ENCODE data around the gene NFXL1. TPM values are rescaled to one million over a fixed set of nuclear protein-coding genes. Genes with fewer than 3 reads are reported as not detected.

Gene NFXL1
- total RNA-seq, 1 donor from 2014 or later = 11.1 TPM

DNA sequence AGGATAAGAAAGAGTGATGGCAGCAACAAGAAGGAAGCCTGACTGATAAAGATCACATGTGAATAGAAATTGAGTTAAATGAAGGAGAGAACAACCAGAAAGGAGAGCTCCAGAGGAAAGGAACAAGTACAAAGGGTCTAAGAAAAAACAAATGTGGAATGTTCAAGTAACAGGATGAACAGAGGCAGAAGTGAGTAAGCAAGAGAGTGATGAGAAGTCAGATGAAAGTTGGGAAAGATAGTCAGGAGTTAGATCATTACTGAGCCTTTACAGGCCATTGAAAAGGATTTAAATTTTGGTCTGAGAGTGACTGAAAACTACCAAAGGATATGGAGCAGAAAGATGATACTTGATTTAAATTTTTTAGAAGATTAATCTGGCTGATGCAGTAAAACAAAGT is 38.1 kb downstream of the NFXL1 start:
- Mint-ChIP-seq H3K4me3 (no peak overlapping the region), H3K9me3 (peaks cover 4% of the 10 kb centered on the region), H3K36me3 (ENCODE audit: low read depth) (peaks cover 68% of the 10 kb centered on the region), H3K4me1 (no peaks in the 10 kb centered on the region), H3K27me3 (no peaks in the 10 kb centered on the region), H3K27ac (no peak overlapping the region)
- ChIA-PET CTCF (no interaction called here), POLR2A (no interaction called here)
- no peak for DNase-seq
- ATAC-seq (ENCODE audit: low read depth) = no peak
- intact Hi-C loops (cut with micrococcal nuclease) = no loop called here
- TF ChIP-seq, protein P1, sequence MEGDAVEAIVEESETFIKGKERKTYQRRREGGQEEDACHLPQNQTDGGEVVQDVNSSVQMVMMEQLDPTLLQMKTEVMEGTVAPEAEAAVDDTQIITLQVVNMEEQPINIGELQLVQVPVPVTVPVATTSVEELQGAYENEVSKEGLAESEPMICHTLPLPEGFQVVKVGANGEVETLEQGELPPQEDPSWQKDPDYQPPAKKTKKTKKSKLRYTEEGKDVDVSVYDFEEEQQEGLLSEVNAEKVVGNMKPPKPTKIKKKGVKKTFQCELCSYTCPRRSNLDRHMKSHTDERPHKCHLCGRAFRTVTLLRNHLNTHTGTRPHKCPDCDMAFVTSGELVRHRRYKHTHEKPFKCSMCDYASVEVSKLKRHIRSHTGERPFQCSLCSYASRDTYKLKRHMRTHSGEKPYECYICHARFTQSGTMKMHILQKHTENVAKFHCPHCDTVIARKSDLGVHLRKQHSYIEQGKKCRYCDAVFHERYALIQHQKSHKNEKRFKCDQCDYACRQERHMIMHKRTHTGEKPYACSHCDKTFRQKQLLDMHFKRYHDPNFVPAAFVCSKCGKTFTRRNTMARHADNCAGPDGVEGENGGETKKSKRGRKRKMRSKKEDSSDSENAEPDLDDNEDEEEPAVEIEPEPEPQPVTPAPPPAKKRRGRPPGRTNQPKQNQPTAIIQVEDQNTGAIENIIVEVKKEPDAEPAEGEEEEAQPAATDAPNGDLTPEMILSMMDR (IDR thresholded peaks at IDR 0.05) = no peak

DNA sequence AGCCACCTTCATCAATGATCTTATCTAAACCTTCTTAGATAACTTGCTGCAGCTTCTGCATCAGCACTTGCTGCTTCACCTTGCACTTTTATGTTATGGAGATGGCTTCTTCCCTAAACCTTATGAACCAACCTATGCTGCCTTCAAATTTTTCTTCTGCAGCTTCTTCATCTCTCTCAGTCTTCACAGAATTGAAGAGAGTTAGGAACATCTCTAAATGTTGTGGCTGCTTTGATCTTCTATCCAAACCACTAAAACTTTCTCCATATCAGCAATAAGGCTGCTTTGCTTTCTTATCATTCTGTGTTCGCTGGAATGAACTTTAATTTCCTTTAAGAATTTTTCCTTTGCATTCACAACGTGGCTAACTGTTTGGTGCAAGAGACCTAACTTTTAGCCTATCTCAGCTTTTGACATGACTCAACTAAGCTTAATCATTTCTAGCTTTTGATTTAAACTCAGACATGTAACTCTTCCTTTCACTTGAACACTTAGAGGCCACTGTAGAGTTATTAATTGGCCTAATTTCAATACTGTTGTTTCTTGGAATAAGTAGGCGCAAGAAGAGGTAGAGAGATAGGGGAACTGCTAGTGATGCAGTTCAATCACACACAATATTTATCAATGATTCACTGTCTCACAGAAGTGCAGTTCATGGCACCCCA is 40.4 kb downstream of the NFXL1 start:
- peaks cover 4% of the 10 kb centered on the region for H3K9me3 Mint-ChIP-seq
- intact Hi-C loops (cut with micrococcal nuclease) = no loop called here
- no peaks in the 10 kb centered on the region for H3K4me1 Mint-ChIP-seq
- ChIA-PET POLR2A (no interaction called here), CTCF (no interaction called here)
- H3K27me3 Mint-ChIP-seq = no peaks in the 10 kb centered on the region
- TF ChIP-seq, protein P1 (IDR thresholded peaks at IDR 0.05) = no peak
- H3K36me3 Mint-ChIP-seq (ENCODE audit: low read depth) = peaks cover 75% of the 10 kb centered on the region
- ATAC-seq (ENCODE audit: low read depth) = no peak
- no peak overlapping the region for H3K27ac Mint-ChIP-seq
- no peak overlapping the region for H3K4me3 Mint-ChIP-seq
- DNase-seq = no peak

DNA sequence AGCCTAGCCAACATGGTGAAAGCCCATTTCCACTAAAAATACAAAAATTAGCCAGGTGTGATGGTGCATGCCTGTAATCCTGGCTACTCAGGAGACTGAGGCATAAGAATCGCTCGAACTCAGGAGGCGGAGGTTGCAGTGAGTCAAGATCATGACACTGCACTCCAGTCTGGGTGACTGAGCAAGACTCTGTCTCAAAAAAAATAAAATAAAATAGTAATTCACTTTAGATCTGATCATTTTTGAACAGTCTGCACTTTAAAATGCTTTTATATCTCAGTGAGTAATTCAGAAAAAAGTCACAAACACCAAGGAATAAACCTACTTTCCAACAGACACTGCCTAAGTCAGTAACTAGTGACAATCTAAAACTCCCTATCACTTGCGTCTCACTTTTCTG is 50.9 kb downstream of the NFXL1 start:
- ATAC-seq (ENCODE audit: low read depth) = no peak
- intact Hi-C loops (cut with micrococcal nuclease) = no loop called here
- Mint-ChIP-seq H3K4me1 (no peaks in the 10 kb centered on the region), H3K4me3 (no peak overlapping the region), H3K27me3 (no peaks in the 10 kb centered on the region), H3K9me3 (no peaks in the 10 kb centered on the region), H3K27ac (no peak overlapping the region), H3K36me3 (ENCODE audit: low read depth) (peaks cover 33% of the 10 kb centered on the region)
- TF ChIP-seq, protein P1 (IDR thresholded peaks at IDR 0.05) = no peak
- ChIA-PET POLR2A (no interaction called here), CTCF (no interaction called here)
- no peak for DNase-seq

DNA sequence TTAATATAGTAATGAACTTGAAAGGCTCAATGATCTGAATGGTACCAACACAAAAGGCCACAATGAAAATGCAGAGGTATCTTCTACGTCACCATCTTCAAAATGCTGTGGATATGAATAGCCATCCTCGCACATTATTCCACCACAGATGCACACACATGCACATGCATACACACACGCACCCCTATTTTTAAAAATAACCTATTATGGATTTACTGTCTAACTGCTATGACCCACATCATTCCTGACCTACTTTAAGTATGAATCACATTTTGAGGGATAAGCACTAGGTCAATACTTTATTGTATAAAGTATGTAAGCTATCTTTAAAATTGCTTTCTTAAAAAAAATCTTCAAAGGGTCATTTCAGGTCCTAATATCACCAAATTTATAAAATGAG is 52.1 kb downstream of the NFXL1 start:
- H3K36me3 Mint-ChIP-seq (ENCODE audit: low read depth) = peaks cover 25% of the 10 kb centered on the region

DNA sequence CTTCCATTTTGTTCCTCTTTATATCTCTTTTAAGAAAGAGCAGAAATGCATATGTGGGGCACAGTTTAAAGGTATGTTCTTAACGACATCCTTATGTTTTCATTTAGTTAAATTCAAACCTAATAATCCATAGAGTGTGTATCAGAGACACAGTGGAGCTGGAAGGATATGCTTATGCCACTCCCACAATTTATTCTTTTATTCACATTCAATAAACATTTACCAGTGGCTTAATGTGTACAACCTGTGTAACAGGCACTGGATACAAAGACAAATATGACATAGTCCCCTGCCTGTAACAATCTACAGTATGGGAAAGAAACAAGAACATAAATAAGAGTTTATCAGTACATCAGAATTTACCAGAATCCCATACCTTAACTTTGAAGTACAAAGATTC is 54.1 kb downstream of the NFXL1 start:
- H3K4me3 Mint-ChIP-seq = no peak overlapping the region
- no peak for DNase-seq
- TF ChIP-seq, protein P1 (IDR thresholded peaks at IDR 0.05) = no peak
- H3K27me3 Mint-ChIP-seq = no peaks in the 10 kb centered on the region
- ATAC-seq (ENCODE audit: low read depth) = no peak
- ChIA-PET CTCF (no interaction called here), POLR2A (no interaction called here)
- peaks cover 9% of the 10 kb centered on the region for H3K36me3 Mint-ChIP-seq (ENCODE audit: low read depth)
- H3K27ac Mint-ChIP-seq = no peak overlapping the region
- H3K9me3 Mint-ChIP-seq = no peaks in the 10 kb centered on the region
- intact Hi-C loops (cut with micrococcal nuclease) = no loop called here
- peaks cover 3% of the 10 kb centered on the region for H3K4me1 Mint-ChIP-seq

More for the DNA sequence above, 52.1 kb downstream of the NFXL1 start:
- H3K27ac Mint-ChIP-seq = no peak overlapping the region
- no peak for DNase-seq
- ChIA-PET CTCF (no interaction called here), POLR2A (no interaction called here)
- no peaks in the 10 kb centered on the region for H3K27me3 Mint-ChIP-seq
- no peak for ATAC-seq (ENCODE audit: low read depth)
- H3K4me1 Mint-ChIP-seq = peaks cover 3% of the 10 kb centered on the region
- TF ChIP-seq, protein P1 (IDR thresholded peaks at IDR 0.05) = no peak
- intact Hi-C loops (cut with micrococcal nuclease) = no loop called here
- no peaks in the 10 kb centered on the region for H3K9me3 Mint-ChIP-seq
- H3K4me3 Mint-ChIP-seq = no peak overlapping the region
